Measurements from ENCODE around the gene POLDIP2. TPM values are rescaled to one million over a fixed set of nuclear protein-coding genes. Genes with fewer than 3 reads are reported as not detected.
A peak's percentile ranks its signal among the peaks of the same experiment; 100 is the strongest.

Gene POLDIP2
- total RNA-seq: 10 to 100 TPM; 62.2 to 83.4 TPM

DNA sequence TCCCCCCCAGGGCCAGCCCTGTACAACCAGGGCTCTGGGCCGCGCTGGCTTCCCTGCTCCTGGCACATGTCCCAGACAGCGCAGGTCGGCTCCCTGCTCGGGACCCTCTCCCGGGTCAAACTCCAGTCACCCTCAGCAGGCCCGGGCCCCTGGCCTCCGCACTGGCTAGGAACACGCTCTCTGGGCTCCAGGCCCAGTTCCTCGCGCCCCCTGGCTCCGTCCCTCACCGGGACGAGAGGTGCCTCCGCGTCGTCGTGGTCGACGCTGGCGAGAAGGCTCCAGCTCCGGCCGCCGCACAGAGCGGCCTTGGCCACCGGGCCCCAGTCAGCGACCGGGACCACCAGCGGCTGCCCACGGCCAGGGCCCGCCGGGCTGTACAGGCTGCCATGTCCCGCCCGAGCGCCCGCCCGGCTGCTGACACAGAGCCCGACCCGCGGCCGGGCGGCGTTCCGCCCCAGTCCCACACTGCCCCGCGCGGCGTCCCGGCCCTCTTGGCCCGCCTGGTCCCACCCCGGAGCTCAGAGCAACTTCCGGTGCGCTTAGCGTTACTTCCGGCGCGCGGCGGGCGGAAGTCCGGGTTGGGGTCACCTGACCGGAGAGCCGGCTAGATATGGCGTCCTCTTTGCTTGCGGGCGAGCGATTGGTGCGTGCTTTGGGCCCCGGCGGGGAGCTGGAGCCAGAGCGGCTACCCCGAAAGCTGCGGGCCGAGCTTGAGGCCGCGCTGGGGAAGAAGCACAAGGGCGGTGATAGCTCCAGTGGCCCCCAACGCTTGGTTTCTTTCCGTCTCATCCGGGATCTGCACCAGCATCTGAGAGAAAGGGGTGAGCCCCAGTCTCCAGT lies at the start of gene POLDIP2:
POLDIP2 (minus strand) TSS at position 467 of the 840 bp plus-strand sequence; CDS start at position 388, 79 bp downstream.
- Mint-ChIP-seq H3K27ac (peak within 1 kb of the TSS; percentile 96 to 99), H3K9me3 (no peaks in the 10 kb centered on the region), H3K36me3 (peaks cover 7 to 32% of the 10 kb centered on the region in 2 donors)
- DNase-seq (ENCODE audit: low spot score in 2 of 2): peak; percentile 96
- peak; percentile 99 to 100 for ATAC-seq

DNA sequence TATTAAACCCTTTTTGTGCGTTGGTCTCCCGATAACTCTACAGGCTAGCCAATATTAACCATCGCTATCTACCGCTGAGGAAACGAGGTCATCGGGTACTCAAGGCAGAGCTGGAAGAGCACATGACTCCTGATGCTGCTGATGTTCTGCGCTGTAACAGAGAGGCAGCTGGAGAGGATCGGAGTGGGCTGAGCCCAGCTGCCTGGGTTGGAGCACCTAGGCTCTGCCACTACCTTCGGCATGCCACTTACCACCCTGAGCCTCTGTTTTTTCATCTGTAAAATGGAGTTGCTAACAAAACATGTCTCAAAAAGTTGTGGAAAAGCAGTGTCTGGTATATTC lies 49.1 kb upstream of the POLDIP2 start:
- no peak for DNase-seq (ENCODE audit: low spot score in 2 of 2)
- peak; percentile 23 to 46 for ATAC-seq
- peak overlapping the region; percentile 60 to 66 for H3K27ac Mint-ChIP-seq
- no peaks in the 10 kb centered on the region for H3K36me3 Mint-ChIP-seq
- no peaks in the 10 kb centered on the region for H3K9me3 Mint-ChIP-seq

- DNase-seq (ENCODE audit: low spot score in 2 of 2) (peak; percentile 59 to 68), ATAC-seq (peak; percentile 81 to 88)
- Mint-ChIP-seq H3K36me3 (no peaks in the 10 kb centered on the region), H3K9me3 (no peaks in the 10 kb centered on the region), H3K27ac (peak within 1 kb of the TSS; percentile 66 to 68)
These were observed 48.5 kb upstream of the POLDIP2 start, which contains the start of gene SLC46A1 for GRCh38 chr17:28405632-28406472. Gene SLC46A1 (minus strand): TSS chr17:28406212. CDS start chr17:28406114, 98 bp downstream.

DNA sequence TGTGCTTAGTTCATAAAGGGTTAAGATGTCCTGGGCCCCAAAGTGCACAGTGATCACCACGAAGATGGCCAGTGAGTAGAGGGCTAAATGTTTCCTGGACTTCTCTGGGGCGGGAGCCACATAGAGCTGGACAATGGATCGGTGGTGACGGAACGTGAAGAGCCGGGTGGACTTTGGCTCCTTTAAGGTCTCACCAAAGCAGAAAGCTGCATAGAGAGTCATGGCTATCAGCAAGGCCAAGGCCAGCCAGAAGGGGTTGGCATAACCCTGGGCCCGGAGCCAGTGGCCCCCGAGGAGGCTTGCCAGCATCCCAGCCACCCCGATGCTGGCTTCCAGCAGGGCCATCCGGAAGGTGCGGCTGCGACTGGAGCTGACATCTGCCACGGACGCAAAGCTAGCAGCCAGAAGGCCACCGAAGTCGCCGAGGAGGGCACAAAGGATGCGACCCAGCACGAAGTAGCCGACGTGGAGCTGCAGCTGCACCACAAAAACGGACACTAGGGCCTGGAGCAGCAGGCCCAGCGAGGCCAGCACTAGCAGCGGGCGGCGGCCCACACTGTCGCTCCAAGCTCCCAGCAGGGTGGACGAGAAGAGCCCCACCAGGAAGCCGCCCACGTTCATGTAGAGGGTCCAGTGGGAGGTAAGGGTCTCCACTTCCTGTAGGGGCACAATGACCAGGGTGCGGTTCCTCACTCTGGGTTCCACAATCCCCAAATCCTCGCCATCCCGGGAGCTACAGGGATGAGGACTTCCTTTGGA lies 47.7 kb upstream of the POLDIP2 start:
- peak overlapping the region in 1 of 2 donors; percentile 68 for H3K27ac Mint-ChIP-seq
- no peak for ATAC-seq
- H3K9me3 Mint-ChIP-seq: no peaks in the 10 kb centered on the region
- no peaks in the 10 kb centered on the region for H3K36me3 Mint-ChIP-seq
- DNase-seq (ENCODE audit: low spot score in 2 of 2): peak in 1 of 2 donors; percentile 48

- no peak for ATAC-seq
- no peaks in the 10 kb centered on the region for H3K9me3 Mint-ChIP-seq
These were observed 47.1 kb upstream of the POLDIP2 start for GRCh38 chr17:28404461-28404811.

GRCh38 chr17:28404007-28404406 lies 46.7 kb upstream of the POLDIP2 start:
- Mint-ChIP-seq H3K36me3 (no peaks in the 10 kb centered on the region), H3K9me3 (no peaks in the 10 kb centered on the region), H3K27ac (no peak overlapping the region)
- DNase-seq (ENCODE audit: low spot score in 2 of 2) (no peak), ATAC-seq (no peak)

More at GRCh38 chr17:28404461-28404811, 47.1 kb upstream of the POLDIP2 start:
- H3K27ac Mint-ChIP-seq: no peak overlapping the region
- no peaks in the 10 kb centered on the region for H3K36me3 Mint-ChIP-seq
- DNase-seq (ENCODE audit: low spot score in 2 of 2): peak in 1 of 2 donors; percentile 45

DNA sequence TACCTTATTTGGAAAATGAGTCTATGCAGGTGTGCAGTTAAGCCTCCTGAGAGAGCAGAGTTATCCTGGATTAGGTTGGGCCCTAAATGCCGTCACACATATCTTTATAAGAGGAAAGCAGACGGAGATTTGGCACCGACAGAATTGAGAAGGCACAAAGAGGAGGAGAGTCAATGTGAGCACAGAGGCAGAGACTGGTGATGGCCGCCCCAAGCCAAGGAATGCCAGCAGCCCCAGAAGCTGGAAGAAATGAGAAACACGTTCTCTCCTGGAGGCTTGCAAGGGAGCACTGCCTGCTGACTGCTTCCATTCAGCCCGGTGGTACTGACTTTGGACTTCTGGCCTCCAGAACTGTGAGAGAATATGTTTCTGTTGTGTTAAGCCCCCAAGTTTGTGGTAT lies 45.5 kb upstream of the POLDIP2 start:
- no peak overlapping the region for H3K27ac Mint-ChIP-seq
- H3K9me3 Mint-ChIP-seq: no peaks in the 10 kb centered on the region
- no peaks in the 10 kb centered on the region for H3K36me3 Mint-ChIP-seq
- DNase-seq (ENCODE audit: low spot score in 2 of 2) (peak in 1 of 2 donors; percentile 16), ATAC-seq (no peak)

DNA sequence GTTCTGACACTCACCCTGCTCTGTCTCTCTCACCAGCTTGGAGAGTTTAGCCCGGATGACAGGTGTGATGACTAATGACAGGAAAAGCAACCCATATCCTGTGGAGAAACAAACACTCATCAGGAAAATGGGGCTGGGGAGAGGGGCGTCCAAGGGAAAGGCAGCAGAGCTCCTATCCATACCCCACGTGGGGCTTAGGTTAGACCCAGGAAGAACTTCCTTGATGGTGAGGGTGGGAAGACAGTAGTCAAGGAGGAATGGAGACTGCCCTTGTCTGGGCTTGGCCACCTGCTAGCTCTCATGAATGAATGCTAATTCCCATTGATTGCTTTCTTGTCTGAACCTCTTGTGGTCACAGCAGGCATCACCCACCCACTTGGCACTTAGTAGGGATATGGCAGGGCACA lies 44.9 kb upstream of the POLDIP2 start:
- DNase-seq (ENCODE audit: low spot score in 2 of 2) (peak in 1 of 2 donors; percentile 30), ATAC-seq (no peak)
- H3K9me3 Mint-ChIP-seq: no peaks in the 10 kb centered on the region
- no peaks in the 10 kb centered on the region for H3K36me3 Mint-ChIP-seq
- H3K27ac Mint-ChIP-seq: peak overlapping the region; percentile 67 to 91

DNA sequence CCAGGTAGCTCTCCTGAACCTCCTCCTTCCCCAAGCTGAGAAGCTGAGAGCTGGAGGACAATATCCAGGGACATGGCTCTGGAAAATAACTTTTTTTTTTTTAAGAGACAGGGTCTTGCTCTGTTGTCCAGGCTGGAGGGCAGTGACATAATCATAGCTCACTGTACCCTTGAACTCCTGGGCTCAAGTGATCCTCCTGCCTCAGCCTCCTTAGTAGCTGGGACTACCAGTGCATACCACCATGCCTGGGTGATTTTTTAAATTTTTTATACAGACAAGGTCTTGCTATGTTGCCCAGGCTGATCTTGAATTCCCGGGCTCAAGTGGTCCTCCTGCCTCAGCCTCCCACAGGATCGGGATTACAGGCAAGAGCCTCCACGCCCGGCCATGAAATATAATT lies 42.5 kb upstream of the POLDIP2 start:
- H3K36me3 Mint-ChIP-seq: no peaks in the 10 kb centered on the region
- no peaks in the 10 kb centered on the region for H3K9me3 Mint-ChIP-seq
- no peak for ATAC-seq
- DNase-seq (ENCODE audit: low spot score in 2 of 2): peak in 1 of 2 donors; percentile 31
- no peak overlapping the region for H3K27ac Mint-ChIP-seq

DNA sequence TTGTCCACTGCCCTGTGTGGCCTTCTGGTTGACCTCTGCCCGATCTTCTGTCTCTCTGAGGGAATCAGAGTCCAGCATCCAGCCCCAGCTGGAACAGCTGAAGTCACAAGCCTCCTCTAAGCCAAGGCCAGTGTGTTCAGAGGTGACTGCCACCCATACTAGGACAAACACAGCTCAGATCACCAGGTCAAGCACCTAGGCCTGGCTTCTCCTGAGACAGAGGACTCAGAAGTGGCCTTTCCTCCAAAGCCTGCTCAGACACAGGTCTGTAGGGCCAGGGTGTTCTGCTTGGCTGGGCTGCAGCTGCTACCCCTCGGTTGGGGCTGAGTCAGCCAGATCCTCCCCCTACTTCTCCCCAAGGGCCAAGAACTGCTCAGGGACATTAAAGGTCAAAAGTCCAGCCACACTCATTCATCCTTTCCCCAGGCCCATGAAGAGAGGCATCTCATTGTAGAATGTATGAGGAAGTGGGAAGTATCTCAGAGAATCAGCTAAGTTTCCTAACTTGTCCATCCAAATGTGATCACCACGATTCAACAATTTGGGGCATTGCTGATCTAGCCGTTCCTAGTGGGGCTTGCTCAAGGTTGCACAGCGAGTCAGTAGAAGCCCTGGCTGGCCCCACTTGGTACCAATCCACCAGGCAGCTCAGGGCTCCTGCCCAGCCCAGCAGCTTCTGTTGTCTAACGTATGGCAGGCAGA lies 41.1 kb upstream of the POLDIP2 start:
- Mint-ChIP-seq H3K9me3 (no peaks in the 10 kb centered on the region), H3K36me3 (peaks cover 0 to 7% of the 10 kb centered on the region in 2 donors), H3K27ac (peak overlapping the region; percentile 3 to 96)
- ATAC-seq (no peak), DNase-seq (ENCODE audit: low spot score in 2 of 2) (peak in 1 of 2 donors; percentile 31)

- DNase-seq (ENCODE audit: low spot score in 2 of 2): peak in 1 of 2 donors; percentile 44
- no peak for ATAC-seq
- peak overlapping the region; percentile 53 to 96 for H3K27ac Mint-ChIP-seq
These were observed 40.5 kb upstream of the POLDIP2 start for GRCh38 chr17:28397687-28398279.

DNA sequence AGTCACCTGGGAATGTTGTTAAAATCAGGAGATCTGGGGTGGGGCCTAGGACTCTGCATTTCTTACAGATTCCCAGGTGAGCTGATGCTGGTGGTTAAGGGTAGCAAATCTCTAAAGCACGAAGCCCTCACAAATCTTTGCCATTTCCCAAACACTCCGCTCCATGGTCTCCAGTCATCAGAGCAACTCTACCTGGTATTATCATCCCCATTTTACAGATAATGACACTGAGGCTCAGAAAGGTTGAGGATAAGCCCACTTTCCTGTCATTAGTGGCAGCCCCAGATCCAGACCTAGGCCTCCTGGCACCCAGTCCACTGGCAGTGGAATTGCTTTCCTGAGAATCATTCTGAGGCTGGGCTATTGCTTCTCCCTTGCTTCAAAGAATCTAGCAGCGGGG lies 39.9 kb upstream of the POLDIP2 start:
- no peak for DNase-seq (ENCODE audit: low spot score in 2 of 2)
- ATAC-seq: no peak
- Mint-ChIP-seq H3K9me3 (no peaks in the 10 kb centered on the region), H3K36me3 (peaks cover 0 to 7% of the 10 kb centered on the region in 2 donors), H3K27ac (peak overlapping the region in 1 of 2 donors; percentile 53)

More at GRCh38 chr17:28397687-28398279, 40.5 kb upstream of the POLDIP2 start:
- H3K36me3 Mint-ChIP-seq: peaks cover 0 to 7% of the 10 kb centered on the region in 2 donors
- H3K9me3 Mint-ChIP-seq: no peaks in the 10 kb centered on the region

GRCh38 chr17:28396635-28397239 lies 39.4 kb upstream of the POLDIP2 start:
- DNase-seq (ENCODE audit: low spot score in 2 of 2) (peak in 1 of 2 donors; percentile 50), ATAC-seq (no peak)
- Mint-ChIP-seq H3K27ac (peak overlapping the region in 1 of 2 donors; percentile 53), H3K36me3 (peaks cover 0 to 7% of the 10 kb centered on the region in 2 donors), H3K9me3 (no peaks in the 10 kb centered on the region)

DNA sequence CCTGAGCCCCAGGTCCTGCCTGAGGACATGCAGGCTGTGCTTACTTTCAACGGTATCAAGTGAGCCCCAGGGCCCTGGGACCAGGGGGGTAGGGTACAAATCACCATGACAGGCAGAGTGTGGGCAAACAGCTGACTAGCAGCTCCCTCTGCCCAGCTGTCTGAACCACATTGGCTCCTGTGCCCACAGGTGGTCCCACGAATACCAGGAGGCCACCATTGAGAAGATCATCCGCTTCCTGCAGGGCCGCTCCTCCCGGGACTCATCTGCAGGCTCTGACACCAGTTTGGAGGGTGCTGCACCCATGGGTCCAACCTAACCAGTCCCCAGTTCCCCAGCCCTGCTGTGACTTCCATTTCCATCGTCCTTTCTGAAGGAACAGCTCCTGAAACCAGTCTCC lies 38.6 kb upstream of the POLDIP2 start:
- DNase-seq (ENCODE audit: low spot score in 2 of 2): no peak
- peak overlapping the region in 1 of 2 donors; percentile 22 for H3K27ac Mint-ChIP-seq
- no peaks in the 10 kb centered on the region for H3K9me3 Mint-ChIP-seq
- H3K36me3 Mint-ChIP-seq: peaks cover 0 to 7% of the 10 kb centered on the region in 2 donors
- ATAC-seq: no peak

GRCh38 chr17:28395426-28395825 lies 38.1 kb upstream of the POLDIP2 start:
- ATAC-seq (no peak), DNase-seq (ENCODE audit: low spot score in 2 of 2) (no peak)
- Mint-ChIP-seq H3K9me3 (no peaks in the 10 kb centered on the region), H3K36me3 (peaks cover 0 to 9% of the 10 kb centered on the region in 2 donors), H3K27ac (peak overlapping the region; percentile 9 to 22)

Measured in activated naive CD4-positive, alpha-beta T cell treated with anti-CD3 and anti-CD28 coated beads, Interleukin-2, amount 50 U/mL, for 72 hours (primary cell).